22Rv1 (cell line): ENCODE measurements around the gene COG5.

ENCODE experiments used
- CTCF ChIP-seq: fragments of 450-650 bp; IDR thresholded peaks from 2 replicates; pipeline ENCODE4 v1.5.1; 2017; ENCODE audit warnings: mild to moderate bottlenecking
- ZFX ChIP-seq: fragments of 450-650 bp; IDR thresholded peaks from 2 replicates; pipeline ENCODE4 v1.6.1; 2017; ENCODE audit warnings: antibody characterized with exemption, borderline replicate concordance

GRCh38 chr7:107157091-107157490, 406.6 kb downstream of the COG5 start:
- TF ChIP-seq CTCF (no peak), ZFX (no peak)
